22Rv1 (cell line): ENCODE results near the gene FOXG1.

Experiments used
- H3K27ac ChIP-seq: fragments of 450-650 bp; 2 replicates; pipeline ENCODE4 v1.5.1; 2017
- CTCF ChIP-seq: fragments of 450-650 bp; IDR thresholded peaks from 2 replicates; pipeline ENCODE4 v1.5.1; 2017; ENCODE audit warnings: mild to moderate bottlenecking
- ZFX ChIP-seq: fragments of 450-650 bp; IDR thresholded peaks from 2 replicates; pipeline ENCODE4 v1.6.1; 2017; ENCODE audit warnings: antibody characterized with exemption, borderline replicate concordance

The FOXG1 gene

DNA sequence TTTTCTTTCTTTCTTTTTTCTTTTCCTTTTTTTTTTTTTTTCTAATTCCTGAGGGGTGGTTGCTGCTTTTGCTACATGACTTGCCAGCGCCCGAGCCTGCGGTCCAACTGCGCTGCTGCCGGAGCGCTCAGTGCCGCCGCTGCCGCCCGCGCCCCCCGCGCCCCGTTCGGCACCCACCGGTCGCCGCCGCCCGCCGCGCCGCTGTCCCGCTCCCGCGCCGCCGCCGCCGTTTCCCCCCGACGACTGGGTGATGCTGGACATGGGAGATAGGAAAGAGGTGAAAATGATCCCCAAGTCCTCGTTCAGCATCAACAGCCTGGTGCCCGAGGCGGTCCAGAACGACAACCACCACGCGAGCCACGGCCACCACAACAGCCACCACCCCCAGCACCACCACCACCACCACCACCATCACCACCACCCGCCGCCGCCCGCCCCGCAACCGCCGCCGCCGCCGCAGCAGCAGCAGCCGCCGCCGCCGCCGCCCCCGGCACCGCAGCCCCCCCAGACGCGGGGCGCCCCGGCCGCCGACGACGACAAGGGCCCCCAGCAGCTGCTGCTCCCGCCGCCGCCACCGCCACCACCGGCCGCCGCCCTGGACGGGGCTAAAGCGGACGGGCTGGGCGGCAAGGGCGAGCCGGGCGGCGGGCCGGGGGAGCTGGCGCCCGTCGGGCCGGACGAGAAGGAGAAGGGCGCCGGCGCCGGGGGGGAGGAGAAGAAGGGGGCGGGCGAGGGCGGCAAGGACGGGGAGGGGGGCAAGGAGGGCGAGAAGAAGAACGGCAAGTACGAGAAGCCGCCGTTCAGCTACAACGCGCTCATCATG lies 654 bp downstream of the FOXG1 start:
- no peak for TF ChIP-seq ZFX
- TF ChIP-seq CTCF: no peak
- no peak overlapping the region for H3K27ac ChIP-seq

- TF ChIP-seq ZFX (no peak), CTCF (peak; percentile 21)
- H3K27ac ChIP-seq: no peak overlapping the region
These were observed 1.5 kb downstream of the FOXG1 start for GRCh38 chr14:28767853-28768741.

- TF ChIP-seq CTCF (no peak), ZFX (no peak)
- H3K27ac ChIP-seq: no peak overlapping the region
These were observed 2.8 kb downstream of the FOXG1 start for GRCh38 chr14:28769276-28769880.

DNA sequence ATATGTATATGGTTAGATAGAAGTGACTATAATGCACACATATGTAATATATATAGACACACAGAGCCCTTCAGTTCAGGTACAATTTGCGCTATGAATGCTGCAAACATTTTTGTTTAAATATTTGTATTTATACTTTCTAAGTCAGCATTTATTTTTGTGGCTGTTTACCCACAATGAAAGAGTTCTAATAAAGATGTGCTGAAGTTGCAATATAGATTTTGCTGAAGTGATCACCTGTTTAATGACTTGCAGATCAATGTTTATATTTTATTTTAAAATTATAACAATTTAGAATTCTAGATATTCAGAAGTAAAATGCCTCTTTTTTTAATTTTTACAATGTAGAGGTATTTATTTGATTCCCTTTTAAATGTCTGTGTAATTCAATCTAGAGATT lies 3.5 kb downstream of the FOXG1 start:
- H3K27ac ChIP-seq: no peak overlapping the region
- TF ChIP-seq ZFX: no peak
- TF ChIP-seq CTCF: no peak

DNA sequence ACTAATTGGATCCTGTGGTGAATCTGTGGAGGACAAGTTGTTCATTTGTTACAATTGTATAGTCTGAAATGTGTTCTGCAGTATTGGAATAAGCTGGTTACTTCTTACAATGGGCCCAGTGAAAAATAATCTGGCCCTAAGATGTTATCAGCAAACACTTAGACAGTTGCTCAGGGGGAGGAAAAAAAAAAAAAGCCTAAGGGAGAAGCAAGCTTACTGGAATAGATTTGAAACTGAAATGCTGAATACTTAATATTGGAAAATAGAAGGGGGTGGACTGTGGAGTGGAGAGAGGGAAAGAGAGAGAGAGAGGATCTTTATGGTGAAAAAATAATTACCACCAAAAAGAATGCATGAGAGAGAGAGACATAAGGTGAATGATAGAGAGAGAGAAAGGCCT lies 4.0 kb downstream of the FOXG1 start:
- no peak overlapping the region for H3K27ac ChIP-seq
- TF ChIP-seq CTCF (no peak), ZFX (no peak)

- no peak for TF ChIP-seq CTCF
- TF ChIP-seq ZFX: no peak
These were observed 4.6 kb downstream of the FOXG1 start for GRCh38 chr14:28771168-28771567.

More at GRCh38 chr14:28771168-28771567, 4.6 kb downstream of the FOXG1 start:
- no peak overlapping the region for H3K27ac ChIP-seq
